ENCODE results near the gene TRAF7.

GRCh38 chr16:2205104-2205966, 49.8 kb downstream of the TRAF7 start, which contains the start of gene MLST8:
- TF ChIP-seq EZH2 (IDR thresholded peaks at IDR 0.05; ENCODE audit: low read depth) (no peak), CTCF (conservative IDR thresholded peaks at IDR 0.05) (0 out of 2 replicates have a peak, but pooled peaks have one; percentile 18)

Data from PC-9 (cell line).